OCI-LY1 (cell line): ENCODE results near the gene NECAP2.

Experiments
- H2AFZ ChIP-seq: fragments of 200-600 bp; sonication (generic), shearing (Covaris generic); 2 replicates; pipeline ENCODE4 v1.6.0; 2014; ENCODE audit warnings: antibody characterized with exemption, mild to moderate bottlenecking, low read length
- H3F3A ChIP-seq: fragments of 200-600 bp; sonication (generic), shearing (Covaris generic); 2 replicates; pipeline ENCODE4 v1.6.0; 2014; ENCODE audit warnings: mild to moderate bottlenecking, antibody characterized with exemption, low read length, moderate library complexity; ENCODE audit not compliant: insufficient read depth
- H3K27ac ChIP-seq: fragments of 200-600 bp; sonication (generic); 2 replicates; pipeline ENCODE4 v1.5.1; 2014; ENCODE audit warnings: low read length, mixed run types, mild to moderate bottlenecking, low read depth; ENCODE audit not compliant: poor library complexity, severe bottlenecking
- H3K27me3 ChIP-seq: fragments of 200-600 bp; sonication (generic); 2 replicates; pipeline ENCODE4 v1.6.0; 2014; ENCODE audit warnings: antibody characterized with exemption, mild to moderate bottlenecking, low read length, moderate library complexity; ENCODE audit not compliant: insufficient read depth
- H3K36me3 ChIP-seq: fragments of 200-600 bp; sonication (generic); 2 replicates; pipeline ENCODE4 v1.6.1; 2014; ENCODE audit warnings: mild to moderate bottlenecking, antibody characterized with exemption, low read length, moderate library complexity, mixed read lengths; ENCODE audit not compliant: insufficient read depth
- H3K4me1 ChIP-seq: fragments of 200-600 bp; sonication (generic); 2 replicates; pipeline ENCODE4 v1.5.1; 2014; ENCODE audit warnings: mild to moderate bottlenecking, low read length, moderate library complexity; ENCODE audit not compliant: insufficient read depth, severe bottlenecking
- H3K4me2 ChIP-seq: fragments of 200-600 bp; sonication (generic), shearing (Covaris generic); 2 replicates; pipeline ENCODE4 v1.6.1; 2014; ENCODE audit warnings: low read length
- H3K4me3 ChIP-seq: fragments of 200-600 bp; sonication (generic); 2 replicates; pipeline ENCODE4 v1.5.1; 2014; ENCODE audit warnings: low read length, low read depth, mild to moderate bottlenecking, mixed read lengths; ENCODE audit not compliant: poor library complexity, severe bottlenecking
- H3K79me2 ChIP-seq: fragments of 200-600 bp; shearing (Covaris generic); 2 replicates; pipeline ENCODE4 v1.6.1; 2016; ENCODE audit warnings: mixed run types, low read length, mixed read lengths; ENCODE audit not compliant: insufficient read depth
- H3K9ac ChIP-seq: fragments of 200-600 bp; sonication (generic), shearing (Covaris generic); 2 replicates; pipeline ENCODE4 v1.6.1; 2014; ENCODE audit warnings: mild to moderate bottlenecking, low read length, mixed read lengths
- H3K9me2 ChIP-seq: fragments of 200-600 bp; sonication (generic), shearing (Covaris generic); 2 replicates; pipeline ENCODE4 v1.6.1; 2014; ENCODE audit warnings: low read depth, mild to moderate bottlenecking, low read length, mixed read lengths
- H3K9me3 ChIP-seq: fragments of 200-600 bp; shearing (Covaris generic); 2 replicates; pipeline ENCODE4 v1.6.1; 2014; ENCODE audit warnings: low read length, mixed read lengths
- H4K20me1 ChIP-seq: fragments of 200-600 bp; sonication (generic), shearing (Covaris generic); 2 replicates; pipeline ENCODE4 v1.6.0; 2016; ENCODE audit warnings: mild to moderate bottlenecking, low read length; ENCODE audit not compliant: insufficient read depth
- EZH2 ChIP-seq: fragments of 200-600 bp; sonication (generic), shearing (Covaris generic); IDR thresholded peaks from 2 replicates; pipeline ENCODE4 v1.8.0; 2017; ENCODE audit warnings: borderline replicate concordance, mixed run types, mild to moderate bottlenecking, antibody characterized with exemption, low read length, moderate library complexity, mixed read lengths
- TF ChIP-seq, protein P1 (sequence below): fragments of 200-600 bp; sonication (generic), shearing (Covaris generic); IDR thresholded peaks from 2 replicates; pipeline ENCODE4 v1.5.1; 2017; ENCODE audit warnings: mild to moderate bottlenecking, antibody characterized with exemption, low read length, moderate library complexity, mixed read lengths

The NECAP2 gene

DNA sequence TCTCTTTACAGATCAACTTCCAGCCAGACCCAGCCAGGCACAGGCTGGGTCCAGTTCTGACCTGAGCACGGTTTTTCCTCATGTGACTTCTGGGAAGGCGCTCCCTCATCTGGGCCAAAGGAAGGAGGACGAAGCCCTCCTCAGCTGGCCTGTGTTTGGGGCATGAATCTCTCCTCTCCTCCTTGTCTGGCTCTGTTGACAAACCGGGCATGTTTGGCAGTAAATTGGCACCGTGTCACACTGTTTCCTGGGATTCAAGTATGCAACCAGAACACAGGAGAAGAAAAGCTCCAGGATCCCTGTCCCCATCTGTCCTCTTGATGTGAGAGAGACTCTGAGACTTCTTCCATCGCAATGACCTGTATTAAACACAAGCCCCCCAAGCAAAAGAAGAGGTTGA, 18.3 kb downstream of the NECAP2 start:
- no peak for TF ChIP-seq EZH2
- TF ChIP-seq, protein P1, sequence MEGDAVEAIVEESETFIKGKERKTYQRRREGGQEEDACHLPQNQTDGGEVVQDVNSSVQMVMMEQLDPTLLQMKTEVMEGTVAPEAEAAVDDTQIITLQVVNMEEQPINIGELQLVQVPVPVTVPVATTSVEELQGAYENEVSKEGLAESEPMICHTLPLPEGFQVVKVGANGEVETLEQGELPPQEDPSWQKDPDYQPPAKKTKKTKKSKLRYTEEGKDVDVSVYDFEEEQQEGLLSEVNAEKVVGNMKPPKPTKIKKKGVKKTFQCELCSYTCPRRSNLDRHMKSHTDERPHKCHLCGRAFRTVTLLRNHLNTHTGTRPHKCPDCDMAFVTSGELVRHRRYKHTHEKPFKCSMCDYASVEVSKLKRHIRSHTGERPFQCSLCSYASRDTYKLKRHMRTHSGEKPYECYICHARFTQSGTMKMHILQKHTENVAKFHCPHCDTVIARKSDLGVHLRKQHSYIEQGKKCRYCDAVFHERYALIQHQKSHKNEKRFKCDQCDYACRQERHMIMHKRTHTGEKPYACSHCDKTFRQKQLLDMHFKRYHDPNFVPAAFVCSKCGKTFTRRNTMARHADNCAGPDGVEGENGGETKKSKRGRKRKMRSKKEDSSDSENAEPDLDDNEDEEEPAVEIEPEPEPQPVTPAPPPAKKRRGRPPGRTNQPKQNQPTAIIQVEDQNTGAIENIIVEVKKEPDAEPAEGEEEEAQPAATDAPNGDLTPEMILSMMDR: no peak
- Histone ChIP-seq H3K9ac (no peak overlapping the region), H2AFZ (no peak overlapping the region), H3K79me2 (no peaks in the 10 kb centered on the region), H3K4me2 (no peak overlapping the region), H3F3A (no peaks in the 10 kb centered on the region), H3K4me3 (no peak overlapping the region), H4K20me1 (no peaks in the 10 kb centered on the region), H3K27ac (no peak overlapping the region), H3K4me1 (no peaks in the 10 kb centered on the region), H3K9me2 (no peaks in the 10 kb centered on the region), H3K27me3 (no peaks in the 10 kb centered on the region), H3K9me3 (no peaks in the 10 kb centered on the region), H3K36me3 (peaks cover 63% of the 10 kb centered on the region)

GRCh38 chr1:16459352-16459925, 18.9 kb downstream of the NECAP2 start:
- TF ChIP-seq, protein P1: no peak
- TF ChIP-seq EZH2: no peak
- Histone ChIP-seq H3F3A (no peaks in the 10 kb centered on the region), H4K20me1 (no peaks in the 10 kb centered on the region), H3K9me2 (no peaks in the 10 kb centered on the region), H2AFZ (no peak overlapping the region), H3K9ac (no peak overlapping the region), H3K4me3 (no peak overlapping the region), H3K79me2 (no peaks in the 10 kb centered on the region), H3K27me3 (no peaks in the 10 kb centered on the region), H3K36me3 (peaks cover 63% of the 10 kb centered on the region), H3K4me1 (no peaks in the 10 kb centered on the region), H3K9me3 (no peaks in the 10 kb centered on the region), H3K4me2 (no peak overlapping the region), H3K27ac (no peak overlapping the region)

GRCh38 chr1:16461681-16462080, 21.2 kb downstream of the NECAP2 start:
- Histone ChIP-seq H3K9ac (no peak overlapping the region), H3K27ac (no peak overlapping the region), H3K9me3 (no peaks in the 10 kb centered on the region), H3K36me3 (peaks cover 47% of the 10 kb centered on the region), H3K4me2 (no peak overlapping the region), H3K79me2 (no peaks in the 10 kb centered on the region), H3K27me3 (no peaks in the 10 kb centered on the region), H3K9me2 (no peaks in the 10 kb centered on the region), H3F3A (no peaks in the 10 kb centered on the region), H4K20me1 (no peaks in the 10 kb centered on the region), H3K4me1 (no peaks in the 10 kb centered on the region), H2AFZ (no peak overlapping the region), H3K4me3 (no peak overlapping the region)
- no peak for TF ChIP-seq EZH2
- TF ChIP-seq, protein P1: no peak
